Neural progenitor cell (in vitro differentiated cells): ENCODE measurements around the gene MSLN.

Experiments used
- CTCF ChIP-seq: fragments of 200-600 bp; sonication (generic); IDR thresholded peaks from 2 replicates; pipeline ENCODE4 v1.5.1; 2017; ENCODE audit warnings: antibody characterized with exemption, mild to moderate bottlenecking
- EZH2 ChIP-seq: fragments of 200-600 bp; sonication (generic); IDR thresholded peaks from 2 replicates; pipeline ENCODE4 v1.6.1; 2017; ENCODE audit warnings: antibody characterized with exemption, mild to moderate bottlenecking, moderate library complexity

- TF ChIP-seq CTCF (no peak), EZH2 (no peak)
These were observed 20.7 kb upstream of the MSLN start for GRCh38 chr16:739560-740458.
